ENCODE measurements around the gene KIRREL3.
"Not testable (repeated sequence)": the region's sequence is repeated elsewhere in the genome, so short reads cannot be mapped to it uniquely, and the experiment has no call there.

KIRREL3 gene

GRCh38 chr11:126383339-126384335, 616.9 kb downstream of the KIRREL3 start:
- Mint-ChIP-seq H3K36me3 (no peaks in the 10 kb centered on the region), H3K4me3 (no peak overlapping the region), H3K4me1 (peaks cover 12% of the 10 kb centered on the region), H3K9me3 (no peaks in the 10 kb centered on the region), H3K27ac (no peak overlapping the region)
- DNase-seq (ENCODE audit: low spot score in 2 of 2) (no peak), ATAC-seq (peak; percentile 4)

- H3K4me1 Mint-ChIP-seq: peaks cover 12% of the 10 kb centered on the region
- ATAC-seq: peak; percentile 4
- H3K4me3 Mint-ChIP-seq: not testable (repeated sequence)
Measured at GRCh38 chr11:126382641-126383040, 617.9 kb downstream of the KIRREL3 start.

GRCh38 chr11:126381960-126382359, 618.6 kb downstream of the KIRREL3 start:
- ATAC-seq: peak; percentile 9
- peaks cover 12% of the 10 kb centered on the region for H3K4me1 Mint-ChIP-seq
- H3K9me3 Mint-ChIP-seq; DNase-seq (ENCODE audit: low spot score in 2 of 2); H3K4me3 Mint-ChIP-seq; H3K36me3 Mint-ChIP-seq; H3K27ac Mint-ChIP-seq: not testable (repeated sequence)

More at GRCh38 chr11:126382641-126383040, 617.9 kb downstream of the KIRREL3 start:
- not testable (repeated sequence) for H3K27ac Mint-ChIP-seq; H3K36me3 Mint-ChIP-seq; H3K9me3 Mint-ChIP-seq; DNase-seq (ENCODE audit: low spot score in 2 of 2)

GRCh38 chr11:126380909-126381308, 619.7 kb downstream of the KIRREL3 start:
- Mint-ChIP-seq H3K27ac (no peak overlapping the region), H3K4me1 (peaks cover 1% of the 10 kb centered on the region), H3K9me3 (no peaks in the 10 kb centered on the region), H3K36me3 (no peaks in the 10 kb centered on the region), H3K4me3 (no peak overlapping the region)
- no peak for ATAC-seq
- DNase-seq (ENCODE audit: low spot score in 2 of 2): no peak

- no peaks in the 10 kb centered on the region for H3K4me1 Mint-ChIP-seq
- H3K27ac Mint-ChIP-seq: no peak overlapping the region
Measured at GRCh38 chr11:126378763-126379162, 621.8 kb downstream of the KIRREL3 start.

GRCh38 chr11:126375726-126376125, 624.8 kb downstream of the KIRREL3 start:
- Mint-ChIP-seq H3K9me3 (no peaks in the 10 kb centered on the region), H3K4me3 (no peak overlapping the region), H3K27ac (no peak overlapping the region), H3K4me1 (no peaks in the 10 kb centered on the region), H3K36me3 (no peaks in the 10 kb centered on the region)
- ATAC-seq: no peak
- DNase-seq (ENCODE audit: low spot score in 2 of 2): no peak

More at GRCh38 chr11:126378763-126379162, 621.8 kb downstream of the KIRREL3 start:
- no peak for DNase-seq (ENCODE audit: low spot score in 2 of 2)
- Mint-ChIP-seq H3K36me3 (no peaks in the 10 kb centered on the region), H3K9me3 (no peaks in the 10 kb centered on the region), H3K4me3 (no peak overlapping the region)
- ATAC-seq: no peak

- DNase-seq (ENCODE audit: low spot score in 2 of 2); H3K4me3 Mint-ChIP-seq; H3K9me3 Mint-ChIP-seq; H3K36me3 Mint-ChIP-seq; ATAC-seq; H3K4me1 Mint-ChIP-seq; H3K27ac Mint-ChIP-seq: not testable (repeated sequence)
Measured at GRCh38 chr11:126374562-126375300, 625.8 kb downstream of the KIRREL3 start.

GRCh38 chr11:126373389-126374066, 627.0 kb downstream of the KIRREL3 start:
- H3K27ac Mint-ChIP-seq: peak overlapping the region; percentile 66
- not testable (repeated sequence) for H3K4me1 Mint-ChIP-seq; H3K9me3 Mint-ChIP-seq; H3K36me3 Mint-ChIP-seq; DNase-seq (ENCODE audit: low spot score in 2 of 2); ATAC-seq; H3K4me3 Mint-ChIP-seq

All from stimulated activated effector memory CD8-positive, alpha-beta T cell treated with anti-CD3 and anti-CD28 coated beads, Interleukin-12 subunit alpha, Interleukin-12 subunit beta, amount 100 ng/mL, for 72 hours (primary cell).